ENCODE data around the gene FAM234A. TPM values are rescaled to one million over a fixed set of nuclear protein-coding genes. Genes with fewer than 3 reads are reported as not detected.

FAM234A gene
- total RNA-seq, 1 donor from 2014 or later, result 135 TPM

DNA sequence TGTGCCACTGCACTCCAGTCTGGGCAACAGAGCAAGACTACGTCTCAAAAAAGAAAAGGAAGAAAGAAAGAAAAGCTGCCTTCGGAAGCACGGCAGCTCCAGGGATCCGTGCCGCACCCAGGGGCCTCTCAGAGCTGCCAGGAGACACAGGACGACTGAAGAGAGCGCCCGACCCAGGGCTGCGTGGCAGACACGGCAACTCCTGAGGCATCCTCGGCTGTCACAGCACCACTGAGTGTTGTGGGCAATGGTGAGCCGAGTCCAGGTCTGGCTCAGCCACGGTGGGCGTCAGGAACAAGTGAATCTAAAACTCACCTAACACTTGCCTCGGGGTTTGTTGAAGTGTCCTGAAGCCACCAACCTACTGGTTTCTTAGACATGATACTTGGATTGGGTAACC is 77.1 kb downstream of the FAM234A start:
- DNase-seq, result no peak
- intact Hi-C loops (cut with DNase I), result no loop called here
- no peak for ATAC-seq (ENCODE audit: poor library complexity)

- DNase-seq (no peak), ATAC-seq (ENCODE audit: poor library complexity) (no peak)
- intact Hi-C loops (cut with DNase I), result no loop called here
These were observed 79.7 kb downstream of the FAM234A start for GRCh38 chr16:314351-314750.

DNA sequence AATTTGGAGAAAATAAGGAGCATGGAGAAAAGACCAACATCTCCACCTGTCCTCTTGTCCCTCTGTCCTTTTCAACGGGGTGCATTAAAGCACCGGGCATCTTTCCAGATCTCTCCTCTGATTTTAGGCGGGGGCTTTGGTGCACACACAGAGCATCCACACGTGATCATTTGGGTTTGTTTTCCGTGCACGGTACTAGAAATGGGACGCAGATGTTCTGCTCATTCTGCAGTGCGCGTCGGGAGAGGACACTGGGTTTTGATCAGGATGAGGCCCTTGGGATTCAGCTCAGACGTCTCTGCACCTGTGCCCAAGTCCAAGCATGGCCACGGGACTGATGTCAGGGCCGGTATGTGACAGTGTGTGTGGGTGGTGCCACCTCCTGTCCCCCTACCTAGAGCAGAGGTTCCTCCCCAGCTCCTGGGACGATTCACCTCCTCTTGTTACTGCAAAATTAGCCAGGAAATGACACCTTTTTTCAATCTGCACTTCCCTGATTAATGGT is 80.2 kb downstream of the FAM234A start:
- DNase-seq, result no peak
- no peak for ATAC-seq (ENCODE audit: poor library complexity)
- intact Hi-C loops (cut with DNase I), result no loop called here

Other genes with a start within 250 kb of the FAM234A start
- 11.1 TPM for gene POLR3K, start 181.2 kb upstream of the FAM234A start, total RNA-seq
- gene SNRNP25, start 181.0 kb upstream of the FAM234A start, total RNA-seq, result 79.9 TPM
- gene RHBDF1, start 162.2 kb upstream of the FAM234A start, total RNA-seq, result 16.6 TPM
- 31.6 TPM for gene MPG, start 156.6 kb upstream of the FAM234A start, total RNA-seq
- 19.2 TPM for gene NPRL3, start 96.1 kb upstream of the FAM234A start, total RNA-seq
- not detected for gene HBZ, start 82.2 kb upstream of the FAM234A start, total RNA-seq
- not detected for gene HBM, start 68.8 kb upstream of the FAM234A start, total RNA-seq
- gene HBA2, start 61.9 kb upstream of the FAM234A start, total RNA-seq, result 64.7 TPM
- 110 TPM for gene HBA1, start 58.1 kb upstream of the FAM234A start, total RNA-seq
- gene HBQ1, start 54.4 kb upstream of the FAM234A start, total RNA-seq, result not detected
- 25.0 TPM for gene LUC7L, start 5.4 kb upstream of the FAM234A start, total RNA-seq
- 12.5 TPM for gene RGS11, start 41.1 kb downstream of the FAM234A start, total RNA-seq
- 9.3 TPM for gene ARHGDIG, start 45.8 kb downstream of the FAM234A start, total RNA-seq
- 1.8 TPM for gene PDIA2, start 48.3 kb downstream of the FAM234A start, total RNA-seq
- 14.0 TPM for gene AXIN1, start 117.9 kb downstream of the FAM234A start, total RNA-seq
- gene MRPL28, start 135.7 kb downstream of the FAM234A start, total RNA-seq, result 79.6 TPM
- 28.1 TPM for gene PGAP6, start 147.2 kb downstream of the FAM234A start, total RNA-seq
- gene NME4, start 162.4 kb downstream of the FAM234A start, total RNA-seq, result 81.6 TPM
- 9.1 TPM for gene DECR2, start 167.1 kb downstream of the FAM234A start, total RNA-seq
- 25.4 TPM for gene RAB11FIP3, start 190.8 kb downstream of the FAM234A start, total RNA-seq